HL-60 (cell line): ENCODE results near the gene IL17D.
"Not testable (repeated sequence)": the region's sequence is repeated elsewhere in the genome, so short reads cannot be mapped to it uniquely, and the experiment has no call there.

Experiments
- DNase-seq, 2 experiments: peaks; one replicate each; pipeline ENCODE4 v3.0.0-alpha.2; 2010 to 2020; ENCODE audit warnings: low read depth in 1 of 2, low spot score in 1 of 2
- H3K27ac ChIP-seq: fragments of 250-450 bp; sonication (Bioruptor Pico); replicated peaks from 2 replicates; pipeline ENCODE4 v1.5.1; 2020; ENCODE audit warnings: mild to moderate bottlenecking, moderate library complexity
- H3K27me3 ChIP-seq: fragments of 250-450 bp; sonication (Bioruptor Pico); 2 replicates; pipeline ENCODE4 v1.5.1; 2021; ENCODE audit warnings: mild to moderate bottlenecking, moderate library complexity; ENCODE audit not compliant: insufficient read depth, poor library complexity, severe bottlenecking
- H3K4me3 ChIP-seq: replicated peaks from 2 replicates; pipeline ENCODE4 v1.5.1; 2011; ENCODE audit warnings: mild to moderate bottlenecking, control low read depth, low read length; ENCODE audit not compliant: insufficient read depth
- GABPA ChIP-seq: IDR thresholded peaks from 2 replicates; pipeline ENCODE4 v1.6.1; 2012; ENCODE audit warnings: low read depth
- POLR2AphosphoS5 ChIP-seq: IDR thresholded peaks from 2 replicates; pipeline ENCODE4 v1.6.1; 2012; ENCODE audit warnings: low read depth
- SPI1 ChIP-seq: IDR thresholded peaks from 2 replicates; pipeline ENCODE4 v1.6.1; 2012; ENCODE audit warnings: low read depth, mild to moderate bottlenecking, borderline replicate concordance
- TF ChIP-seq, protein P1 (sequence below): IDR thresholded peaks from one replicate; pipeline ENCODE4 v1.5.1; 2011; ENCODE audit warnings: low read length, control low read depth, inconsistent platforms; ENCODE audit not compliant: insufficient read depth
- TF ChIP-seq, protein P2 (sequence below): IDR thresholded peaks from 2 replicates; pipeline ENCODE4 v1.6.1; 2012; ENCODE audit warnings: low read depth; ENCODE audit not compliant: insufficient replicate concordance

IL17D gene

DNA sequence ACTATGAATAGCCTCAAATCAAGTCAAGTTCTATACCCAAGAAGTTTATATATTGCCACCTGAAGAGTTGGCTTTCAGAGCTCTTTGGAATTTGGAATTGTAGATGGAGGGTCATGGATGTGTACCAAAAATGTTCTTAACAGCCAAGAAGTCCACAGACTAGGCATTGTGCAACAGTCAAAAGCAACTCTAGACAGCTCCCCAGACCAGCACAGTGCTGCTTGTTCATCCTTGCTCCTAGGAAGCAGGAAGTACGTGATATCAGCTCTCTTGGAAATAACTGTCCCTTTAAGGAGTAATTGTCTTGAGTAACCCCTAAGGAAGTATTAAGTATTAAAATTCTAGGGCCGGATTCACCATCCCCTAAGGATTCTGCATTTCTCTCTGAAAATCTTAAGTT is 30.7 kb upstream of the IL17D start:
- TF ChIP-seq POLR2AphosphoS5 (no peak), SPI1 (no peak), GABPA (no peak)
- TF ChIP-seq, protein P1, sequence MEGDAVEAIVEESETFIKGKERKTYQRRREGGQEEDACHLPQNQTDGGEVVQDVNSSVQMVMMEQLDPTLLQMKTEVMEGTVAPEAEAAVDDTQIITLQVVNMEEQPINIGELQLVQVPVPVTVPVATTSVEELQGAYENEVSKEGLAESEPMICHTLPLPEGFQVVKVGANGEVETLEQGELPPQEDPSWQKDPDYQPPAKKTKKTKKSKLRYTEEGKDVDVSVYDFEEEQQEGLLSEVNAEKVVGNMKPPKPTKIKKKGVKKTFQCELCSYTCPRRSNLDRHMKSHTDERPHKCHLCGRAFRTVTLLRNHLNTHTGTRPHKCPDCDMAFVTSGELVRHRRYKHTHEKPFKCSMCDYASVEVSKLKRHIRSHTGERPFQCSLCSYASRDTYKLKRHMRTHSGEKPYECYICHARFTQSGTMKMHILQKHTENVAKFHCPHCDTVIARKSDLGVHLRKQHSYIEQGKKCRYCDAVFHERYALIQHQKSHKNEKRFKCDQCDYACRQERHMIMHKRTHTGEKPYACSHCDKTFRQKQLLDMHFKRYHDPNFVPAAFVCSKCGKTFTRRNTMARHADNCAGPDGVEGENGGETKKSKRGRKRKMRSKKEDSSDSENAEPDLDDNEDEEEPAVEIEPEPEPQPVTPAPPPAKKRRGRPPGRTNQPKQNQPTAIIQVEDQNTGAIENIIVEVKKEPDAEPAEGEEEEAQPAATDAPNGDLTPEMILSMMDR: no peak
- TF ChIP-seq, protein P2, sequence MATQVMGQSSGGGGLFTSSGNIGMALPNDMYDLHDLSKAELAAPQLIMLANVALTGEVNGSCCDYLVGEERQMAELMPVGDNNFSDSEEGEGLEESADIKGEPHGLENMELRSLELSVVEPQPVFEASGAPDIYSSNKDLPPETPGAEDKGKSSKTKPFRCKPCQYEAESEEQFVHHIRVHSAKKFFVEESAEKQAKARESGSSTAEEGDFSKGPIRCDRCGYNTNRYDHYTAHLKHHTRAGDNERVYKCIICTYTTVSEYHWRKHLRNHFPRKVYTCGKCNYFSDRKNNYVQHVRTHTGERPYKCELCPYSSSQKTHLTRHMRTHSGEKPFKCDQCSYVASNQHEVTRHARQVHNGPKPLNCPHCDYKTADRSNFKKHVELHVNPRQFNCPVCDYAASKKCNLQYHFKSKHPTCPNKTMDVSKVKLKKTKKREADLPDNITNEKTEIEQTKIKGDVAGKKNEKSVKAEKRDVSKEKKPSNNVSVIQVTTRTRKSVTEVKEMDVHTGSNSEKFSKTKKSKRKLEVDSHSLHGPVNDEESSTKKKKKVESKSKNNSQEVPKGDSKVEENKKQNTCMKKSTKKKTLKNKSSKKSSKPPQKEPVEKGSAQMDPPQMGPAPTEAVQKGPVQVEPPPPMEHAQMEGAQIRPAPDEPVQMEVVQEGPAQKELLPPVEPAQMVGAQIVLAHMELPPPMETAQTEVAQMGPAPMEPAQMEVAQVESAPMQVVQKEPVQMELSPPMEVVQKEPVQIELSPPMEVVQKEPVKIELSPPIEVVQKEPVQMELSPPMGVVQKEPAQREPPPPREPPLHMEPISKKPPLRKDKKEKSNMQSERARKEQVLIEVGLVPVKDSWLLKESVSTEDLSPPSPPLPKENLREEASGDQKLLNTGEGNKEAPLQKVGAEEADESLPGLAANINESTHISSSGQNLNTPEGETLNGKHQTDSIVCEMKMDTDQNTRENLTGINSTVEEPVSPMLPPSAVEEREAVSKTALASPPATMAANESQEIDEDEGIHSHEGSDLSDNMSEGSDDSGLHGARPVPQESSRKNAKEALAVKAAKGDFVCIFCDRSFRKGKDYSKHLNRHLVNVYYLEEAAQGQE: no peak
- H3K27me3 ChIP-seq: no peaks in the 10 kb centered on the region
- DNase-seq: no peak

DNA sequence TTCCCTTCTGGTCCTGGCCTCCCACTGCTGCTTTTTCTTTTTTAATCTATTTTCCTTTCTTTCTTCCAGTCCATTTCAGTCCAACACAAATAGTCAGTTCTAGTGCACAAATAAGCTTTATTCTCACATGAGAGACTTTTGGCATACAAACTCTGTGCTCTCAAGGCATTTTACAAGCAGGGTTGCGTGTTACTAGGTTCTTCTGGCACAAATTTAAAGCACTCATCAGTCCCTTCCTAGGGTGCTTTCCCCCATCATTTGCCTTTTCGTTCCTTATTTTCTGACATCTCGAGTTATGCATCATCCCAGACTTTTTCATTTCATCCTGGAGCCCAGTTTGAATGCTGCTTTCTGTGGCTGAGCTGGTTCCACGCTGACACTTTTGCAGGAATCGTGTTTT is 29.8 kb upstream of the IL17D start:
- H3K27me3 ChIP-seq: no peaks in the 10 kb centered on the region
- TF ChIP-seq, protein P2: no peak
- no peak for TF ChIP-seq GABPA
- no peak for TF ChIP-seq SPI1
- TF ChIP-seq, protein P1: no peak
- TF ChIP-seq POLR2AphosphoS5: no peak
- no peak overlapping the region for H3K27ac ChIP-seq
- DNase-seq: no peak
- no peak overlapping the region for H3K4me3 ChIP-seq

More for the DNA sequence above, 30.7 kb upstream of the IL17D start:
- no peak overlapping the region for H3K4me3 ChIP-seq
- no peak overlapping the region for H3K27ac ChIP-seq

- TF ChIP-seq GABPA (no peak), POLR2AphosphoS5 (no peak), SPI1 (no peak)
- TF ChIP-seq, protein P1: no peak
- TF ChIP-seq, protein P2: no peak
- DNase-seq: no peak
- H3K27ac ChIP-seq: no peak overlapping the region
- H3K27me3 ChIP-seq: no peaks in the 10 kb centered on the region
- no peak overlapping the region for H3K4me3 ChIP-seq
Observed at GRCh38 chr13:20676213-20676612, 27.3 kb upstream of the IL17D start.

DNA sequence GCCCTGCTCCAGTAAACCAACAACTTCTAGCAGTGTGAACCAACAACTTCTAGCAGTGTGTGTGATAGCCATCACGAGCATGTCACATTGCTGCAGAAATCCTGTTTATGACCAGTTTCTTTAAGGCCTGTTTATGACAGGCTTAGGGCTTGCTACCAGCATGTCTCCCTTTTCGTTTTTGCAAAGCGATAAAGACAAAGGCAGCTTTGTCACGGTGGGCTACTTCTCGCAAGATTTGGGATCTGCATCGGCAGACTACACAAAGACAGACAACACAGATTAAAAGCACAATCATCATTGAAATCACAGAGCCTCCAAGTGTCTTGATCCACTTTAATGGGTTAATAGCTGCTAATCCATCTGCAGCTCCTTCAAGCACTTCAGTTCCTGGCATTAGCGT is 24.9 kb upstream of the IL17D start:
- H3K27ac ChIP-seq, H3K27me3 ChIP-seq, H3K4me3 ChIP-seq, DNase-seq: not testable (repeated sequence)
